ENCODE data around the gene TRAPPC2L. TPM values are rescaled to one million over a fixed set of nuclear protein-coding genes. Genes with fewer than 3 reads are reported as not detected.

Gene TRAPPC2L
- total and polyA plus RNA-seq, 2 experiments from 2014 or later: 59.3 to 167 TPM

DNA sequence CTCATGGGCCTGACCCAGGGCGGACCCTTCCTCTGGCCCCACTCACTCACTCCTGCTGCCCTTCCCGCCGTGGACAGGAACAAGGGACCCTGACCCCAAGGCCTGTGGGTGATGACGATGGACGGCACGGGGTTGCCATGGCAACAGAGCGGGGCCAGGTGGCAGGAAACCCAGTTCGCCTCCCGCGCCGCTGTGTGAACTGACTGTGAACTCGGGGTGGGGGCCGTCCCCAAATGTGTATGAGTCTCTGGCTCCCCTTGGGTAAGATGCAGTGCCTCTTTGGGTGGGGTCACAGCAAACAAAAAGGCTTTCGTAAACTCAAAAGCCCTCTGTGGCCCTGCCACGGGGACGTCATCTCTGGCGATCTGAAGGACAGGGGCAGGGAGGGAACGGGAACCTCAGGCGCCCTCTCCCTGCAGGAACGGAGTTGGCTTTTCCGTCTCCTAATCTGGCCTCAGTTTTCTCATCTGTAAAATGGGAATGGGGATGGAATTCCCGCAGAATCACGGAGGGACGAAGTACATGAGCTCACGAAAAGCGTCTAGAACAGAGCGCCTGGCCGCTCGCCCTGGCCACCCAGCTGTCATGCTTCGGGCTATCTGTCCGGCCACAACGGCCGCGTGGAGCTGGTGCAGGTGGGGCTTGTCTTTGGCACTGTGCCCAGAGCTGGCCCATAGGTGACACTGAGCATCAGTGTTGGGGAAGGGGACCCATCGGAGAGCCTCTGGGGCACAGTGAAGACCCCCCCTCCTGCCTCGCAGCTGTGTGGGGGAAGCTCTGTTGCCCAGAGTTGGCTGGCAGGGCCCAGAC is 54.4 kb downstream of the TRAPPC2L start:
- Mint-ChIP-seq H3K4me3 (no peak overlapping the region), H3K27ac (no peak overlapping the region), H3K9me3 (peaks cover 2% of the 10 kb centered on the region; the same call in 2 of the 3 replicates), H3K27me3 (ENCODE audit: insufficient read depth, low read depth, poor library complexity) (peaks cover 16% of the 10 kb centered on the region), H3K4me1 (peaks cover under 1% of the 10 kb centered on the region; the same call in 1 of the 3 replicates), H3K36me3 (ENCODE audit: low read depth) (no peaks in the 10 kb centered on the region; the same call in 2 of the 3 replicates)
- Histone ChIP-seq H3K4me3 (no peak overlapping the region), H3F3A (replicated peaks; ENCODE audit: low read depth) (no peaks in the 10 kb centered on the region; the same call in 1 of the 2 replicates), H3K27me3 (ENCODE audit: insufficient read depth) (no peaks in the 10 kb centered on the region), H3K9me2 (ENCODE audit: insufficient read depth) (no peaks in the 10 kb centered on the region), H3K27ac (ENCODE audit: low read depth) (no peak overlapping the region), H4K20me1 (replicated peaks; ENCODE audit: insufficient read depth) (no peaks in the 10 kb centered on the region), H3K4me1 (ENCODE audit: insufficient read depth) (no peaks in the 10 kb centered on the region), H2AFZ (no peak overlapping the region), H3K79me2 (replicated peaks; ENCODE audit: insufficient read depth) (no peaks in the 10 kb centered on the region), H3K36me3 (ENCODE audit: insufficient read depth) (no peaks in the 10 kb centered on the region), H3K4me2 (no peak overlapping the region)
- DNase-seq (ENCODE audit: low spot score): no peak
- no peak for ATAC-seq
- no peak for TF ChIP-seq ZNF114 (CRISPR knock-in tag; IDR thresholded peaks at IDR 0.05)
- TF ChIP-seq CREB1 (CRISPR knock-in tag; IDR thresholded peaks at IDR 0.05; ENCODE audit: low read depth): no peak
- TF ChIP-seq, protein P1, sequence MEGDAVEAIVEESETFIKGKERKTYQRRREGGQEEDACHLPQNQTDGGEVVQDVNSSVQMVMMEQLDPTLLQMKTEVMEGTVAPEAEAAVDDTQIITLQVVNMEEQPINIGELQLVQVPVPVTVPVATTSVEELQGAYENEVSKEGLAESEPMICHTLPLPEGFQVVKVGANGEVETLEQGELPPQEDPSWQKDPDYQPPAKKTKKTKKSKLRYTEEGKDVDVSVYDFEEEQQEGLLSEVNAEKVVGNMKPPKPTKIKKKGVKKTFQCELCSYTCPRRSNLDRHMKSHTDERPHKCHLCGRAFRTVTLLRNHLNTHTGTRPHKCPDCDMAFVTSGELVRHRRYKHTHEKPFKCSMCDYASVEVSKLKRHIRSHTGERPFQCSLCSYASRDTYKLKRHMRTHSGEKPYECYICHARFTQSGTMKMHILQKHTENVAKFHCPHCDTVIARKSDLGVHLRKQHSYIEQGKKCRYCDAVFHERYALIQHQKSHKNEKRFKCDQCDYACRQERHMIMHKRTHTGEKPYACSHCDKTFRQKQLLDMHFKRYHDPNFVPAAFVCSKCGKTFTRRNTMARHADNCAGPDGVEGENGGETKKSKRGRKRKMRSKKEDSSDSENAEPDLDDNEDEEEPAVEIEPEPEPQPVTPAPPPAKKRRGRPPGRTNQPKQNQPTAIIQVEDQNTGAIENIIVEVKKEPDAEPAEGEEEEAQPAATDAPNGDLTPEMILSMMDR (conservative IDR thresholded peaks at IDR 0.05; ENCODE audit: low read depth in 2 of 2): no peak
- TF ChIP-seq STAT1 (IDR thresholded peaks at IDR 0.05; ENCODE audit: unreplicated experiment): no peak
- no peak for TF ChIP-seq EZH2phosphoT487 (IDR thresholded peaks at IDR 0.05; ENCODE audit: unreplicated experiment)
- TF ChIP-seq, protein P2, sequence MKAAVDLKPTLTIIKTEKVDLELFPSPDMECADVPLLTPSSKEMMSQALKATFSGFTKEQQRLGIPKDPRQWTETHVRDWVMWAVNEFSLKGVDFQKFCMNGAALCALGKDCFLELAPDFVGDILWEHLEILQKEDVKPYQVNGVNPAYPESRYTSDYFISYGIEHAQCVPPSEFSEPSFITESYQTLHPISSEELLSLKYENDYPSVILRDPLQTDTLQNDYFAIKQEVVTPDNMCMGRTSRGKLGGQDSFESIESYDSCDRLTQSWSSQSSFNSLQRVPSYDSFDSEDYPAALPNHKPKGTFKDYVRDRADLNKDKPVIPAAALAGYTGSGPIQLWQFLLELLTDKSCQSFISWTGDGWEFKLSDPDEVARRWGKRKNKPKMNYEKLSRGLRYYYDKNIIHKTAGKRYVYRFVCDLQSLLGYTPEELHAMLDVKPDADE (IDR thresholded peaks at IDR 0.05): no peak
- no peak for TF ChIP-seq JUNB (IDR thresholded peaks at IDR 0.05; ENCODE audit: unreplicated experiment)
- TF ChIP-seq, protein P3, sequence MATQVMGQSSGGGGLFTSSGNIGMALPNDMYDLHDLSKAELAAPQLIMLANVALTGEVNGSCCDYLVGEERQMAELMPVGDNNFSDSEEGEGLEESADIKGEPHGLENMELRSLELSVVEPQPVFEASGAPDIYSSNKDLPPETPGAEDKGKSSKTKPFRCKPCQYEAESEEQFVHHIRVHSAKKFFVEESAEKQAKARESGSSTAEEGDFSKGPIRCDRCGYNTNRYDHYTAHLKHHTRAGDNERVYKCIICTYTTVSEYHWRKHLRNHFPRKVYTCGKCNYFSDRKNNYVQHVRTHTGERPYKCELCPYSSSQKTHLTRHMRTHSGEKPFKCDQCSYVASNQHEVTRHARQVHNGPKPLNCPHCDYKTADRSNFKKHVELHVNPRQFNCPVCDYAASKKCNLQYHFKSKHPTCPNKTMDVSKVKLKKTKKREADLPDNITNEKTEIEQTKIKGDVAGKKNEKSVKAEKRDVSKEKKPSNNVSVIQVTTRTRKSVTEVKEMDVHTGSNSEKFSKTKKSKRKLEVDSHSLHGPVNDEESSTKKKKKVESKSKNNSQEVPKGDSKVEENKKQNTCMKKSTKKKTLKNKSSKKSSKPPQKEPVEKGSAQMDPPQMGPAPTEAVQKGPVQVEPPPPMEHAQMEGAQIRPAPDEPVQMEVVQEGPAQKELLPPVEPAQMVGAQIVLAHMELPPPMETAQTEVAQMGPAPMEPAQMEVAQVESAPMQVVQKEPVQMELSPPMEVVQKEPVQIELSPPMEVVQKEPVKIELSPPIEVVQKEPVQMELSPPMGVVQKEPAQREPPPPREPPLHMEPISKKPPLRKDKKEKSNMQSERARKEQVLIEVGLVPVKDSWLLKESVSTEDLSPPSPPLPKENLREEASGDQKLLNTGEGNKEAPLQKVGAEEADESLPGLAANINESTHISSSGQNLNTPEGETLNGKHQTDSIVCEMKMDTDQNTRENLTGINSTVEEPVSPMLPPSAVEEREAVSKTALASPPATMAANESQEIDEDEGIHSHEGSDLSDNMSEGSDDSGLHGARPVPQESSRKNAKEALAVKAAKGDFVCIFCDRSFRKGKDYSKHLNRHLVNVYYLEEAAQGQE (IDR thresholded peaks at IDR 0.05; ENCODE audit: unreplicated experiment): no peak
- TF ChIP-seq, protein P4, sequence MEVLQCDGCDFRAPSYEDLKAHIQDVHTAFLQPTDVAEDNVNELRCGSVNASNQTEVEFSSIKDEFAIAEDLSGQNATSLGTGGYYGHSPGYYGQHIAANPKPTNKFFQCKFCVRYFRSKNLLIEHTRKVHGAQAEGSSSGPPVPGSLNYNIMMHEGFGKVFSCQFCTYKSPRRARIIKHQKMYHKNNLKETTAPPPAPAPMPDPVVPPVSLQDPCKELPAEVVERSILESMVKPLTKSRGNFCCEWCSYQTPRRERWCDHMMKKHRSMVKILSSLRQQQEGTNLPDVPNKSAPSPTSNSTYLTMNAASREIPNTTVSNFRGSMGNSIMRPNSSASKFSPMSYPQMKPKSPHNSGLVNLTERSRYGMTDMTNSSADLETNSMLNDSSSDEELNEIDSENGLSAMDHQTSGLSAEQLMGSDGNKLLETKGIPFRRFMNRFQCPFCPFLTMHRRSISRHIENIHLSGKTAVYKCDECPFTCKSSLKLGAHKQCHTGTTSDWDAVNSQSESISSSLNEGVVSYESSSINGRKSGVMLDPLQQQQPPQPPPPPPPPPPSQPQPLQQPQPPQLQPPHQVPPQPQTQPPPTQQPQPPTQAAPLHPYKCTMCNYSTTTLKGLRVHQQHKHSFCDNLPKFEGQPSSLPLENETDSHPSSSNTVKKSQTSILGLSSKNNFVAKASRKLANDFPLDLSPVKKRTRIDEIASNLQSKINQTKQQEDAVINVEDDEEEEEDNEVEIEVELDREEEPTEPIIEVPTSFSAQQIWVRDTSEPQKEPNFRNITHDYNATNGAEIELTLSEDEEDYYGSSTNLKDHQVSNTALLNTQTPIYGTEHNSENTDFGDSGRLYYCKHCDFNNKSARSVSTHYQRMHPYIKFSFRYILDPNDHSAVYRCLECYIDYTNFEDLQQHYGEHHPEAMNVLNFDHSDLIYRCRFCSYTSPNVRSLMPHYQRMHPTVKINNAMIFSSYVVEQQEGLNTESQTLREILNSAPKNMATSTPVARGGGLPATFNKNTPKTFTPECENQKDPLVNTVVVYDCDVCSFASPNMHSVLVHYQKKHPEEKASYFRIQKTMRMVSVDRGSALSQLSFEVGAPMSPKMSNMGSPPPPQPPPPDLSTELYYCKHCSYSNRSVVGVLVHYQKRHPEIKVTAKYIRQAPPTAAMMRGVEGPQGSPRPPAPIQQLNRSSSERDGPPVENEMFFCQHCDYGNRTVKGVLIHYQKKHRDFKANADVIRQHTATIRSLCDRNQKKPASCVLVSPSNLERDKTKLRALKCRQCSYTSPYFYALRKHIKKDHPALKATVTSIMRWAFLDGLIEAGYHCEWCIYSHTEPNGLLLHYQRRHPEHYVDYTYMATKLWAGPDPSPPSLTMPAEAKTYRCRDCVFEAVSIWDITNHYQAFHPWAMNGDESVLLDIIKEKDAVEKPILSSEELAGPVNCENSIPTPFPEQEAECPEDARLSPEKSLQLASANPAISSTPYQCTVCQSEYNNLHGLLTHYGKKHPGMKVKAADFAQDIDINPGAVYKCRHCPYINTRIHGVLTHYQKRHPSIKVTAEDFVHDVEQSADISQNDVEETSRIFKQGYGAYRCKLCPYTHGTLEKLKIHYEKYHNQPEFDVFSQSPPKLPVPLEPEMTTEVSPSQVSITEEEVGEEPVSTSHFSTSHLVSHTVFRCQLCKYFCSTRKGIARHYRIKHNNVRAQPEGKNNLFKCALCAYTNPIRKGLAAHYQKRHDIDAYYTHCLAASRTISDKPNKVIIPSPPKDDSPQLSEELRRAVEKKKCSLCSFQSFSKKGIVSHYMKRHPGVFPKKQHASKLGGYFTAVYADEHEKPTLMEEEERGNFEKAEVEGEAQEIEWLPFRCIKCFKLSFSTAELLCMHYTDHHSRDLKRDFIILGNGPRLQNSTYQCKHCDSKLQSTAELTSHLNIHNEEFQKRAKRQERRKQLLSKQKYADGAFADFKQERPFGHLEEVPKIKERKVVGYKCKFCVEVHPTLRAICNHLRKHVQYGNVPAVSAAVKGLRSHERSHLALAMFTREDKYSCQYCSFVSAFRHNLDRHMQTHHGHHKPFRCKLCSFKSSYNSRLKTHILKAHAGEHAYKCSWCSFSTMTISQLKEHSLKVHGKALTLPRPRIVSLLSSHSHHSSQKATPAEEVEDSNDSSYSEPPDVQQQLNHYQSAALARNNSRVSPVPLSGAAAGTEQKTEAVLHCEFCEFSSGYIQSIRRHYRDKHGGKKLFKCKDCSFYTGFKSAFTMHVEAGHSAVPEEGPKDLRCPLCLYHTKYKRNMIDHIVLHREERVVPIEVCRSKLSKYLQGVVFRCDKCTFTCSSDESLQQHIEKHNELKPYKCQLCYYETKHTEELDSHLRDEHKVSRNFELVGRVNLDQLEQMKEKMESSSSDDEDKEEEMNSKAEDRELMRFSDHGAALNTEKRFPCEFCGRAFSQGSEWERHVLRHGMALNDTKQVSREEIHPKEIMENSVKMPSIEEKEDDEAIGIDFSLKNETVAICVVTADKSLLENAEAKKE (CRISPR knock-in tag; IDR thresholded peaks at IDR 0.05): no peak
